KOPT-K1 (cell line): ENCODE results near the gene RPL27A.

Experiments
- H3K27ac ChIP-seq: fragments of 200-600 bp; sonication (generic); 2 replicates; pipeline ENCODE4 v1.5.1; 2016; ENCODE audit warnings: antibody characterized with exemption, mild to moderate bottlenecking, low read depth, low read length; ENCODE audit not compliant: poor library complexity, severe bottlenecking
- H3K36me3 ChIP-seq: fragments of 200-600 bp; sonication (generic); 2 replicates; pipeline ENCODE4 v1.5.1; 2017; ENCODE audit warnings: antibody characterized with exemption, mild to moderate bottlenecking, low read length, moderate library complexity; ENCODE audit not compliant: insufficient read depth
- H3K9me3 ChIP-seq: fragments of 200-600 bp; sonication (generic); 2 replicates; pipeline ENCODE4 v1.5.1; 2017; ENCODE audit warnings: antibody characterized with exemption, low read length, mild to moderate bottlenecking; ENCODE audit not compliant: insufficient read depth, poor library complexity, severe bottlenecking

The RPL27A gene

DNA sequence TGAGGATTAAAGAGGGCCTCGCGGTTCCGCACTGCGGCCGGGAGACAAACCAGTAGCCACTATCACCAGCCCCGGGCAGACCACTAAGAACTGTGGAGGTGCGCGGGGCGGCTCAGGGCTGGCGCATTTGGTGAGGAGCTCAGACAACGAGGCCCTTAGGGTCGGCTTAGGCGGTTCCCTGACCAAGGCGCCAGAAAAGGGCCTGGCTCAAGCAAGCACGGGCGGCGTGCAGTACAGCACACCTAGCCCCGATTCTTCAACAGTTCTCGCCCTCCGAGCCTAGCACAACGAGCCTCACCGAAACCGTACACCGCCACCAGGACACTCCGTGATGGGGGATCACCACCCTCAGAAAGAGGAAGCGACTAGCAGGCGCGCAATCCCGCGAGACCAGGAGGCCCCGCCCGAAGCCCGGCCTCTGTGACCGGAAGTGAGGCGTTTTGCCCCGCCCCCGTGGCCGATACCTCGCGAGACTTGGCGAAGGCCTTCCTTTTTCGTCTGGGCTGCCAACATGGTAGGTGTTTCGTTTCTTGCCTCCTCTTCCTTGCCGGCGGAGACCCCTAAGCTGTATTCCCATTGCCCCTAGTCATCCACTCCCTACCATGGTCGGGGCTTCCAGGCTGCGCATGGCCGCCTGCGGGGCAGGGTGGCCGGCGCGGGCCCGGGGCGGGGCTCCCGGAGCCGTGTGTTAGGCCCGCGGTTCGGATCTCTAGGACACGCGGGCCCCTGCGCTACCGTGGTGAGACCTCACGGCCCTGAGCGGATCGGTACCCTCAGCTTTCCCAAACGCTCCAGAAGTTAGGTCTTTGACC, at the start of gene RPL27A, which contains the start of gene TRIM66:
RPL27A (plus strand) TSS at position 490 of the 812 bp plus-strand sequence; CDS start at position 512, 22 bp downstream.
TRIM66 (minus strand) TSS at position 363 of the 812 bp plus-strand sequence. CDS start 10,391 bp downstream, outside the sequence.
- H3K27ac ChIP-seq, result peak within 1 kb of the TSS; percentile 91
- peaks cover 50% of the 10 kb centered on the region for H3K36me3 ChIP-seq
- H3K9me3 ChIP-seq, result no peaks in the 10 kb centered on the region

DNA sequence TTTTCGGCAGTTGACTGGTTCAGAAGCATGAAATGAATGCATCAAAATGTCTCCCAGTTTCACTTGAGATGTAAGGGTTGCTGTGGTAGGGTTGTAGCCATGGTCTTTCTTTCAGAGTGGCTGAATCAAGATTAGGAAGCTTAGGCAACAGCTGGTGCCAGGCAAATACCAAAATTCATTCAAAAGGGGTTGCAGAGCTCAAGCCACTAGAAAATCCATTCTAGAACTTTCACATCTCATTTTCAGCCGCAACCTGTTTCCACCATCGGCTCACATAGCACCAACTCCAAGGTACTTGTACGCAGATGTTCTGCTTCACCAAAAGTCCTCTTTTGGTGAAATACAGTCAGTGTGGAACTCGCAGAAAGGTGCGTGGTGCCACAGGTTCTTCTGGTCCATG, 48.1 kb upstream of the RPL27A start:
- peaks cover 51% of the 10 kb centered on the region for H3K36me3 ChIP-seq
- peaks cover 10% of the 10 kb centered on the region for H3K9me3 ChIP-seq
- no peak overlapping the region for H3K27ac ChIP-seq

DNA sequence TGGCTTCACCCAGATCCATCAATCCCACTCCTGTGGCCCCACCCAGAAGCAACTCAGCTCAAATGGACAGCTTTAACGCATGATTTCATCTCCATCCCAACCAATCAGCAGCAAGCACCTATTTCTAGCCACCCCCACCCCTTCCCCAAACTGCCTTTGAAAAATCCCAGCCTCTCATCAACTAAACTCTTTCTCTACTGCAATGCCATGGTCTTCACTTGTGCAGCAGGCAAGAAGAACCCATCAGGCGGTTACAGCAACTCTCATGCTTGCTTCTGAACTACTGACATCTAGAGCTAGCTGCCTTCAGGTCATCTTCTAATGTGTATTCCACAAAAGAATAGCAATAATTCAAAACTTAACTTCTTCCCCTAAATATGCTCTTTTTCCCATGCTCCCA, 46.5 kb upstream of the RPL27A start:
- Histone ChIP-seq H3K9me3 (peaks cover 10% of the 10 kb centered on the region), H3K36me3 (peaks cover 58% of the 10 kb centered on the region), H3K27ac (no peak overlapping the region)

DNA sequence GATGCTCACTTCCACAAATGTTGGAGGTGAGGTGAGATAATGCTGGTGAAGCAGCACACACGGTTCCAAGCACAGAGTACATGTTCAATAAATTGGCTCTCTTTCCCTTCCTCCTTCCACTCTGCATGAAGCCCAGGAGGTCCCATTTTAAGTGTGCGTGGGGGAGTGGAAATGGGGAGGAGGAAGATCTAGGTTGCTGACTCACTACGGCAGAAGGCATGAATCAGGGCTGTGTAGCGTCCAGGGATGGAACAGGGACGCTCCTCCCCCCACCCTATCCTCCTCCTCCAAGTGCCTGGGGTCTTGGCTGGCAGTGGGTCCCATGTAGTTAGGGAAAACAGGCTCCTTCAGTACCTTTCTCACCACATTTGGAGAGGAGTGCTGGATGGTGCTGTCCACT, 44.3 kb upstream of the RPL27A start:
- Histone ChIP-seq H3K36me3 (peaks cover 74% of the 10 kb centered on the region), H3K9me3 (peaks cover 10% of the 10 kb centered on the region), H3K27ac (no peak overlapping the region)

DNA sequence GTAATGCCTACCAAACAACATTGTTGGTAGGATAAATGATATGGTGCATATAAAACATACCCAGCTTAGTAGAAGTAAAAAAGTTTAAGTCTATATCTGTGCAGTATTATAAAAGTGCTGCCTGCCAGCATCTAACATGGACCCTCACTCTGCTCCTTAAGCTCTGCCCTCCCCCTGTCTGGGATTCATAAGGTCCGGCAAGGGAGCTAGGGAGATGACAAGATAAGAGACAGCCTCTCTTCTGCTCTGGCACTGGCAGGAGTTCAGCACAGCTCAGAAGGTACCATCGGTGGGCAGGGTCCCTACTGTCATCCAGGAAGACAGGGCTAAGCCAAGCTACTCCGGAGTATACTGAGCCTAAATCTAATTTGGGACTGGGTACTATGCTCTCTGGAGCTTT, 42.9 kb upstream of the RPL27A start:
- H3K36me3 ChIP-seq, result peaks cover 71% of the 10 kb centered on the region
- H3K9me3 ChIP-seq, result peaks cover 10% of the 10 kb centered on the region
- H3K27ac ChIP-seq, result no peak overlapping the region

DNA sequence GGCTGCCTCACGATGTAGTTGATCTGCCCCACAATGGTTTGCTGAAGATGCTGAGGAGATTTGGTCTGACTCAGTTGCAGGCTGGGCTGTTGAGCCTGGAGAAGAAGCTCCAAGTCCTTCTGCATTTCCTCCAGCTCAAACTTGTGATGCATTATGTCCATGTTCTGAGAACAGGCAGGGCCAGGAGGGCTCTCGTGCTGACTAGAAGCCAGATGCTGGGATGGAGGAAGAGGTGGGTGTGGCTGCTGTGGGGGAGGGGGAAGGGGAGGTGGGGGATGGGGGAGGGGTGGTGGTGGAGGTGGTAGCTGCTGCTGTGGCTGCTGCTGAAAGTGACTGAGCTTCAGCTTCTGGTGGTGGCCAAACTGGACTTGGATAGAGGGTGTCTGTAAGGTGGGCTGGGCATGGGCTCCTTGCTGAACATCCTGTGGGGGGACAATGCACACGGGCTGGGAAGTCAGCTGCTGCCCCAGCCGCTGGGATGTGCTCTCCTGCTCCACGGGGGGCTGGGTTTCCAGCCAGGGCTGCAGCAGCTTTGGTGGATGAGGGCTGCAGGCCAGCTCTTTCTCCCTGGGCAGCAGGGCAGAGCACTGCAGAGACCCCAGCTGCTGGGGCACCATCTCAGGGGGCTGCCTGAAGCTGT, 42.2 kb upstream of the RPL27A start:
- Histone ChIP-seq H3K27ac (no peak overlapping the region), H3K9me3 (peaks cover 10% of the 10 kb centered on the region), H3K36me3 (peaks cover 71% of the 10 kb centered on the region)

DNA sequence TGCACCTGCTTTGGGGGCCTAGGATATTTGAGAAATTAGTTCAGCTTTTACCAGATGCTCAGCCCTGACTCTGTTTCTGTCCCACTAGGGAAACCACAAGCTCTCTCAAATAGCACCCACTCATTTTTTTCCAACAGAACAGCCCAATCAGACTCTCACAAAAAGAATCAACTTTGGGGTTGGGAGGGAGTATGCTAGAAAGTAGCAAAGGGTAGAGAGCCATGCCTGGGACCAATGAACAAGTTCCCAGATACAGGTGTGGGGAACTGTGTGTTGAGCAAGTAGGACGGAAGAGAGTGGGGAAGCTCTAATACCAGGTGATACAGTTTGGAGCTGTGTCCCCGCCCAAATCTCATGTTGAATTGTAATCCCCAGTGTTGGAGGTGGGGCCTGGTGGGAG, 41.3 kb upstream of the RPL27A start:
- no peak overlapping the region for H3K27ac ChIP-seq
- peaks cover 5% of the 10 kb centered on the region for H3K9me3 ChIP-seq
- peaks cover 73% of the 10 kb centered on the region for H3K36me3 ChIP-seq

DNA sequence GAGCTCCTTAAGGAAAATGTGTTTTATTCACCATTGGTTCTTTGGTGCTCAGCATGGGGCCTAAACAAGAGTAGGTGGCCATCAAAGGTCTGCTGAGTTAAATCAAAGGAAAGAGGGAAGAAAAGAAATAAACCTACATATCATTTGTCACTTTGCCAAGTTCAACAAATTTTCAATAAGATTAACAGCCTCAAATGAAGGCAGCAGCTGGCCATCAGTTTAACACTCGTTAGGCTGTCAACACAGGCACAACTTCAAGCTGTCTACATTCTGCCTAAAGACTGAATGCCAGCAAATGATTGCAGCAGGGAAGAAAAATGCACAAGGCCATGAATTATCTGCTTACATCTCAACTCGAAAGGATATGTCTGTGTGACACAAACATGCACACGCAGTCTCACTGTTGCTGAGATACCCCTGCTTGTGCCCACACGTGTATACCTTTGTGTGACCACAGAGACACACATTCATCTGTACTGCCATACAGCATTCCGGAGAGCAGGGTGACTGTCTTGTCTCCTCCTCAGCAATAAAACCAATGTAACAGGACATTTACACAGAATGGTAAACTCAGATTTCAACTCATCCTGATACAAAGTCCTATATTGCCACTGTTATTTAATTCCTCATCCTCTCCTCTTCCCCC, 40.3 kb upstream of the RPL27A start:
- H3K27ac ChIP-seq, result no peak overlapping the region
- H3K36me3 ChIP-seq, result peaks cover 73% of the 10 kb centered on the region
- no peaks in the 10 kb centered on the region for H3K9me3 ChIP-seq

DNA sequence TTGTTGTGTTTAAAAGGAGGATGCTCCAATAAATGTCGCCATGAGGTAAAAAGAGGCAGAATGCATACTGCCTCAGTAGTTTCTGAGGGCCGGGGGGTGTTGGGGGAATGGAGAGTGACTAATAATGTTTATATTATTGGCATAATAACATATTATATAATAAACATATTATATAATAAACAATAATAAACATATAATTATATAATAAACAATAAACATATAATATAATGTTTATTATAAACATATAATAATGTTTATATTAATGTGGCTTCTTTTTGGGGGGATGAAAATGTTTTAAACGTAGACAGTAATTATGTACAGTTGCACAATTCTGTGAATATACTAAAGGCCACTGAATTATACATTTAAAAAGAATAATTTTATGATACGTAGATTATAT, 35.7 kb upstream of the RPL27A start:
- no peaks in the 10 kb centered on the region for H3K9me3 ChIP-seq
- H3K36me3 ChIP-seq, result peaks cover 59% of the 10 kb centered on the region
- H3K27ac ChIP-seq, result no peak overlapping the region

DNA sequence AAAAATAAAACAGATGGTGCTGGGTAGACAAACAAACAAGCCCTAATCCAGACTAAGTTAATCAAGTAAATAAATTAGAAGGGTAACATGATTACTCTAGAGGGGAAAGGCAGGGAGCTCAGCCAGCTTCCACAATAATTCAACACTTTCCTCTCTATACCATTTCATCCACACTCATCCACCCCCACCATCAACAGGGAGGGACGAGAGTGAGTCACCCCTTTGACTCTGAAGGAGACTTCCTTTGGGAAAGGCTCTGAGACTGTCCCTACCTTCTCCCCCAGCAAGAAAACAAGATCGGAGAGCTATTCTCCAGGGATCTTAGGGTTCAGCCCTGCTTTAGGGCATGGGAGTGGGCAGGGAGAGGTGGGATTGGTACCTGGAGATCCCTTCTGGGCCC, 33.2 kb upstream of the RPL27A start:
- H3K36me3 ChIP-seq, result peaks cover 40% of the 10 kb centered on the region
- H3K27ac ChIP-seq, result no peak overlapping the region

DNA sequence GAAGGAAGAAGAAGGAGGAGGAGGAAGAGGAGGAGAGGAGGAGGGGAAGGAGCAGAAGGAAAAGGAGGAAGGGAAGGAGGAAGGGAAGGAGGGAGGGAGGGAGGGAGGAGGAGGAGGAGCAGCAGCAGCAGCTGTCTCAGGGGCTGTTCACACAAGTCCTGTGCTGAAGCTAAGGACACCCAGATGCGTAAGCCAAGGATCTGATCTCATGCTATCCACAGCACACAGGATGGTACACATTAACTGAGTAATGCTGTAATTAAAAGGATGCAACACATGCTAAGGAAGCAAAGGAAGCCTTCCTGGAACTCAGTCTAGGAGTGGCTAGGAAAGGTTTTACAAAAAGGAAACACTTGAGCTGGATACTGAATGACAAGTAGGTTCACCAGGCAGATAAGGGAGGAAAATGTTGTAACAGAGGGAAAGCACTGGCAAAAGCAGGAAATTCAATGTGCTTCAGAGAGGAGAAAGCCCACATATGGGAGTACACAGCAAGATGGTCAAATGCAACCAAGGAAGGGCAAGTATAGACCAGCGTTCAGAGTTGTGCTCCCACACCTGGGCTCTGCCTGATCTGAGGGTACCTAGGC, 32.1 kb upstream of the RPL27A start:
- Histone ChIP-seq H3K27ac (no peak overlapping the region), H3K36me3 (peaks cover 29% of the 10 kb centered on the region), H3K9me3 (no peaks in the 10 kb centered on the region)

More for the DNA sequence above, 33.2 kb upstream of the RPL27A start:
- no peaks in the 10 kb centered on the region for H3K9me3 ChIP-seq

DNA sequence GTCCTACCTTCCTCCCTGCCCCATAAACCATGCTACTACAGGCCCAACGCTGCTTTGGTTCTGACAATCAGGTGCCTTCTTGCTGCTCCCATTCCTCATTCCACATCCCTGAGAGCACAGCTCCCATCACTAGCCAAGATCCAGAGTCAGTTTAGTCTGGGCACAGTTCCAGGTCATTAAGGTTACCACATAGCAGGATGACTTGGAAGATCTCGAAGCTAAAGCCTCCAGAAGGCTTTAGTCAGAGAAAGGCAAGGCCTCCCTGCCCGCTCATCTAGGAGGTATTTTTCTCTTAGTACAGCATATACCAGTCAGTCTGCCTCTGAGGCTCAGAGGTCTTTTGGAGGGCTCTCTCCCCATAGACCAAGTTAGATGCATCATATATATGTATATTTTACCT, 30.5 kb upstream of the RPL27A start:
- Histone ChIP-seq H3K36me3 (peaks cover 16% of the 10 kb centered on the region), H3K27ac (no peak overlapping the region), H3K9me3 (no peaks in the 10 kb centered on the region)

DNA sequence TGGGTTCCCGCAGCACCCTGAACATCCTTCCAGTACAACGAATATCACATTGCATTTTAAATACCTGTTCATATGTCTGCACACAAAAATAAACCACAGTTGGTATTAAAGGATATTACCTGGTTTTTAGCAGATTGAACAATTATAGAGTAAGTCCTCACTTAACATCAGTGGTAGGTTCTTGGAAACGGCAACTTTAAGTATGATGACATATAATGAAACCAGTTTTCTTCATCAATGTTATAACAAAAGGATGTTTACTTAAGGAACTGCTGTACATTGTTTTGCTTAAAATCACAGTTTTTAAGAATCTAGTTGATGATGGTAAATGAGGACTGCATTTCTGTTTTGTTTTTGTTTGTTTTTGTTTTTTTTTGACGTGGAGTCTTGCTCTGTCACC, 28.1 kb upstream of the RPL27A start:
- H3K27ac ChIP-seq, result no peak overlapping the region
- H3K9me3 ChIP-seq, result no peaks in the 10 kb centered on the region
- H3K36me3 ChIP-seq, result no peaks in the 10 kb centered on the region; the same call in 1 of the 2 replicates

DNA sequence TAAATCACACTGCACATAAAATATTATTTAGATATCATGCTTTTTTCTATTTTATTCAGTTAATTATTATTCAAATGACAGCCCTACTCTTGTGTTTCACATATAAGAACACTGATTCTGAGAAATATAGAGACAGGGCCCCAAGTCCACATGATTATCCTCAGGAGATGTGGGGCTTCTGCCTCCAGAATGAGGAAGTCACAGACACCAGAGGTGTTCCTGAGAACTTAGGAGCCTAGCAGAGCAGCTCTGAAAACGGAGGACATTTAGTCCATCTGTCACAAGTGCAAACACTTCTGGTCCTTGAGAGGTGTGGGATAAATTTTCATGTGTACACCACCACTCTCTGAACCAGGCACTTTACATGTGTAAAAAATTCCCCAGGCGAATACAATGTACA, 26.3 kb upstream of the RPL27A start:
- no peak overlapping the region for H3K27ac ChIP-seq
- no peaks in the 10 kb centered on the region for H3K9me3 ChIP-seq
- H3K36me3 ChIP-seq, result no peaks in the 10 kb centered on the region
